PC-3 (cell line): ENCODE data around the gene MAP3K3. TPM values are rescaled to one million over a fixed set of nuclear protein-coding genes. Genes with fewer than 3 reads are reported as not detected.

ENCODE experiments used
- ATAC-seq: fragments of 200-7000 bp; cut with Tn5 transposase; 2 replicates; pipeline ENCODE4 v1.9.1; 2020; ENCODE audit warnings: mild to moderate bottlenecking, moderate library complexity
- BruUV-seq: library from RNA; stranded (reverse); fragments of 400-500 nt; replicated peaks from 2 replicates; lab custom pipeline; 2021; lab: Mats Ljungman, UMichigan
- CTCF ChIA-PET: fragments of 300-600 bp; sonication (Branson Sonifier 250); formaldehyde crosslinking; loops from one replicate; lab custom pipeline; 2022; ENCODE audit warnings: antibody characterized with exemption; lab: Charles Lee
- POLR2A ChIA-PET: fragments of 300-600 bp; sonication (Branson Sonifier 250); formaldehyde crosslinking; loops from one replicate; lab custom pipeline; 2022; ENCODE audit warnings: antibody characterized with exemption; ENCODE audit not compliant: unreplicated experiment; lab: Charles Lee
- DNase-seq: peaks from one replicate; pipeline ENCODE4 v3.0.0-alpha.2; 2015
- H2AFZ ChIP-seq: fragments of 300-600 bp; sonication (generic); 2 replicates; pipeline ENCODE4 v1.6.0; 2016; ENCODE audit warnings: antibody characterized with exemption, low read length
- H3F3A ChIP-seq: fragments of 300-600 bp; sonication (generic); one replicate; pipeline ENCODE4 v1.6.0; 2017; ENCODE audit warnings: antibody characterized with exemption, low read length, control low read depth, mild to moderate bottlenecking; ENCODE audit not compliant: unreplicated experiment
- H3K27ac ChIP-seq: fragments of 300-600 bp; sonication (generic); 2 replicates; pipeline ENCODE4 v1.5.1; 2016; ENCODE audit warnings: mild to moderate bottlenecking, low read length
- H3K27me3 ChIP-seq: fragments of 300-600 bp; sonication (generic); 2 replicates; pipeline ENCODE4 v1.6.1; 2016; ENCODE audit warnings: low read length, mixed read lengths
- H3K36me3 ChIP-seq: fragments of 300-600 bp; sonication (generic); 2 replicates; pipeline ENCODE4 v1.6.1; 2016; ENCODE audit warnings: low read depth, mixed run types, low read length, mixed read lengths
- H3K4me1 ChIP-seq: fragments of 300-600 bp; sonication (generic); 2 replicates; pipeline ENCODE4 v1.5.1; 2016; ENCODE audit warnings: low read length; ENCODE audit not compliant: insufficient read depth
- H3K4me2 ChIP-seq: fragments of 300-600 bp; sonication (generic); 2 replicates; pipeline ENCODE4 v1.6.0; 2016; ENCODE audit warnings: low read length
- H3K4me3 ChIP-seq: fragments of 300-600 bp; sonication (generic); 2 replicates; pipeline ENCODE4 v1.5.1; 2016; ENCODE audit warnings: mild to moderate bottlenecking, low read length, mixed read lengths
- H3K79me2 ChIP-seq: fragments of 300-600 bp; sonication (generic); 2 replicates; pipeline ENCODE4 v1.6.1; 2017; ENCODE audit warnings: low read length, mixed read lengths
- H3K9ac ChIP-seq: fragments of 300-600 bp; sonication (generic); 2 replicates; pipeline ENCODE4 v1.6.0; 2016; ENCODE audit warnings: mild to moderate bottlenecking, low read length
- H3K9me2 ChIP-seq: fragments of 300-600 bp; sonication (generic); replicated peaks from 2 replicates; pipeline ENCODE4 v1.6.1; 2016; ENCODE audit warnings: mixed run types, low read length, mixed read lengths
- H3K9me3 ChIP-seq: fragments of 300-600 bp; sonication (generic); 2 replicates; pipeline ENCODE4 v1.6.1; 2016; ENCODE audit warnings: low read length, mixed read lengths
- H4K20me1 ChIP-seq: fragments of 300-600 bp; sonication (generic); 2 replicates; pipeline ENCODE4 v1.6.1; 2016; ENCODE audit warnings: low read length, mixed read lengths
- CTCF ChIP-seq: fragments of 300-600 bp; sonication (generic); conservative IDR thresholded peaks from 2 replicates; pipeline ENCODE4 v1.5.1; 2017; ENCODE audit warnings: antibody characterized with exemption, low read depth, mild to moderate bottlenecking, low read length
- EZH2 ChIP-seq: fragments of 300-600 bp; sonication (generic); IDR thresholded peaks from one replicate; pipeline ENCODE4 v1.6.1; 2017; ENCODE audit warnings: antibody characterized with exemption, mild to moderate bottlenecking, low read length; ENCODE audit not compliant: unreplicated experiment
- EZH2phosphoT487 ChIP-seq: fragments of 300-600 bp; sonication (generic); IDR thresholded peaks from 2 replicates; pipeline ENCODE4 v1.6.1; 2018; ENCODE audit warnings: mild to moderate bottlenecking, antibody characterized with exemption, low read length, borderline replicate concordance
- intact Hi-C: fragments of 100-400 bp; cut with micrococcal nuclease; formaldehyde crosslinking; loops from 2 replicates; pipeline ENCODE4 v1.9.0; 2023
- total RNA-seq: library from RNA; depleted of rRNA; stranded (reverse); fragments of >200 nt; gene quantifications from 2 replicates; pipeline ENCODE4 v1.2.3, GENCODE V29; 2014

Gene MAP3K3
- total RNA-seq, 1 experiment from 2014 or later = 27.1 TPM

- no peak for DNase-seq
- Histone ChIP-seq H3K4me2 (no peak overlapping the region), H3K27ac (no peak overlapping the region), H3K9me3 (no peaks in the 10 kb centered on the region), H4K20me1 (no peaks in the 10 kb centered on the region), H3K4me3 (no peak overlapping the region), H3K36me3 (no peaks in the 10 kb centered on the region), H3F3A (no peaks in the 10 kb centered on the region), H3K79me2 (no peaks in the 10 kb centered on the region), H2AFZ (no peak overlapping the region), H3K27me3 (no peaks in the 10 kb centered on the region), H3K4me1 (peaks cover 7% of the 10 kb centered on the region; the same call in 1 of the 2 replicates), H3K9me2 (no peaks in the 10 kb centered on the region), H3K9ac (no peak overlapping the region)
- BruUV-seq = no TSS peak
- TF ChIP-seq CTCF = no peak
- no peak for TF ChIP-seq EZH2
- TF ChIP-seq EZH2phosphoT487 = no peak
- intact Hi-C loops = no loop called here
- ATAC-seq = no peak
- CTCF ChIA-PET = no interaction called here
- POLR2A ChIA-PET = no interaction called here
Observed at GRCh38 chr17:63703556-63704258, 81.5 kb downstream of the MAP3K3 start.

GRCh38 chr17:63704259-63704576 lies 82.0 kb downstream of the MAP3K3 start:
- ChIA-PET CTCF (no interaction called here), POLR2A (no interaction called here)
- no TSS peak for BruUV-seq
- H3K4me1 ChIP-seq = peaks cover 2% of the 10 kb centered on the region; the same call in 1 of the 2 replicates
- H3K4me3 ChIP-seq = no peak overlapping the region
- intact Hi-C loops = no loop called here
- no peak overlapping the region for H3K27ac ChIP-seq
- ATAC-seq (no peak), DNase-seq (no peak)
- H2AFZ ChIP-seq = no peak overlapping the region
- H3K9me2 ChIP-seq = no peaks in the 10 kb centered on the region
- H4K20me1 ChIP-seq = no peaks in the 10 kb centered on the region
- H3K9ac ChIP-seq = no peak overlapping the region
- no peaks in the 10 kb centered on the region for H3K9me3 ChIP-seq
- H3F3A ChIP-seq = no peaks in the 10 kb centered on the region
- H3K27me3 ChIP-seq = no peaks in the 10 kb centered on the region
- TF ChIP-seq CTCF (no peak), EZH2phosphoT487 (no peak), EZH2 (no peak)
- no peak overlapping the region for H3K4me2 ChIP-seq
- peaks cover 2% of the 10 kb centered on the region; the same call in 1 of the 2 replicates for H3K36me3 ChIP-seq
- no peaks in the 10 kb centered on the region for H3K79me2 ChIP-seq

GRCh38 chr17:63704836-63705235 lies 82.6 kb downstream of the MAP3K3 start:
- no peaks in the 10 kb centered on the region for H3K4me1 ChIP-seq
- H3K9me2 ChIP-seq = no peaks in the 10 kb centered on the region
- ATAC-seq (no peak), DNase-seq (no peak)
- BruUV-seq = no TSS peak
- CTCF ChIA-PET = no interaction called here
- H3K4me3 ChIP-seq = no peak overlapping the region
- TF ChIP-seq EZH2 (no peak), CTCF (no peak), EZH2phosphoT487 (no peak)
- no peak overlapping the region for H3K27ac ChIP-seq
- H4K20me1 ChIP-seq = no peaks in the 10 kb centered on the region
- H3K4me2 ChIP-seq = no peak overlapping the region
- POLR2A ChIA-PET = no interaction called here
- H3K79me2 ChIP-seq = no peaks in the 10 kb centered on the region
- no peaks in the 10 kb centered on the region for H3K9me3 ChIP-seq
- no peaks in the 10 kb centered on the region for H3K27me3 ChIP-seq
- intact Hi-C loops = no loop called here
- H2AFZ ChIP-seq = no peak overlapping the region
- H3K36me3 ChIP-seq = peaks cover 6% of the 10 kb centered on the region; the same call in 1 of the 2 replicates
- no peaks in the 10 kb centered on the region for H3F3A ChIP-seq
- H3K9ac ChIP-seq = no peak overlapping the region
